Measurements from ENCODE around the gene SH3D21.

Gene SH3D21

DNA sequence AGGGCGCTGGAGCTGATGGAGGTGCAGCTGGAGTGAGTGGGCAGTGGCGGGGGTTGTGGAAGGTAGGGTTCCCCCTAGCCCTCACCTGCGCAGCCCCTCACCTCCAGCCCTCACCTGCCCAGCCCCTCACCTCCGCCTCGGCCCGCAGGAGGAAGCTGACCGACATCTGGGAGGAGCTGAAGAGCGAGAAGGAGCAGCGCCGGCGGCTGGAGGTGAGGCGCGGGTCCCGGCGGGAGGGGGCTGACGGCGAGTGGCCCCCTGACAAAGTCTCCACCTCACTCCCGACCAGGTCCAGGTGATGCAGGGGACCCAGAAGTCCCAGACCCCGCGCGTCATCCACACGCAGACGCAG, 14.6 kb downstream of the SH3D21 start:
- TF ChIP-seq, protein P1, sequence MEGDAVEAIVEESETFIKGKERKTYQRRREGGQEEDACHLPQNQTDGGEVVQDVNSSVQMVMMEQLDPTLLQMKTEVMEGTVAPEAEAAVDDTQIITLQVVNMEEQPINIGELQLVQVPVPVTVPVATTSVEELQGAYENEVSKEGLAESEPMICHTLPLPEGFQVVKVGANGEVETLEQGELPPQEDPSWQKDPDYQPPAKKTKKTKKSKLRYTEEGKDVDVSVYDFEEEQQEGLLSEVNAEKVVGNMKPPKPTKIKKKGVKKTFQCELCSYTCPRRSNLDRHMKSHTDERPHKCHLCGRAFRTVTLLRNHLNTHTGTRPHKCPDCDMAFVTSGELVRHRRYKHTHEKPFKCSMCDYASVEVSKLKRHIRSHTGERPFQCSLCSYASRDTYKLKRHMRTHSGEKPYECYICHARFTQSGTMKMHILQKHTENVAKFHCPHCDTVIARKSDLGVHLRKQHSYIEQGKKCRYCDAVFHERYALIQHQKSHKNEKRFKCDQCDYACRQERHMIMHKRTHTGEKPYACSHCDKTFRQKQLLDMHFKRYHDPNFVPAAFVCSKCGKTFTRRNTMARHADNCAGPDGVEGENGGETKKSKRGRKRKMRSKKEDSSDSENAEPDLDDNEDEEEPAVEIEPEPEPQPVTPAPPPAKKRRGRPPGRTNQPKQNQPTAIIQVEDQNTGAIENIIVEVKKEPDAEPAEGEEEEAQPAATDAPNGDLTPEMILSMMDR (IDR thresholded peaks at IDR 0.05; ENCODE audit: insufficient read depth, low read length, poor library complexity, severe bottlenecking): no peak
- TF ChIP-seq EZH2phosphoT487 (conservative IDR thresholded peaks at IDR 0.05; ENCODE audit: low read length): no peak
- no peak overlapping the region for H3K9ac ChIP-seq (ENCODE audit: low read length)
- H3K4me2 ChIP-seq (ENCODE audit: low read depth, low read length, poor library complexity, severe bottlenecking): peak overlapping the region; percentile 14
- no peaks in the 10 kb centered on the region for H3F3A ChIP-seq (ENCODE audit: insufficient read depth)
- H3K27me3 ChIP-seq (ENCODE audit: low read length): no peaks in the 10 kb centered on the region
- H2AFZ ChIP-seq (ENCODE audit: low read depth, low read length, severe bottlenecking): no peak overlapping the region
- H3K9me2 ChIP-seq (replicated peaks; ENCODE audit: insufficient read depth, low read length): no peaks in the 10 kb centered on the region
- H3K9me3 ChIP-seq (ENCODE audit: insufficient read depth, low read length): no peaks in the 10 kb centered on the region
- H3K27ac ChIP-seq (ENCODE audit: low read depth, low read length): no peak overlapping the region
- H3K4me3 ChIP-seq (ENCODE audit: insufficient read depth, low read length, poor library complexity, severe bottlenecking): no peak overlapping the region
- H3K79me2 ChIP-seq (ENCODE audit: insufficient read depth, low read length): no peaks in the 10 kb centered on the region
- no peaks in the 10 kb centered on the region for H3K36me3 ChIP-seq (ENCODE audit: low read length)
- H4K20me1 ChIP-seq (ENCODE audit: low read depth, low read length): no peaks in the 10 kb centered on the region

DNA sequence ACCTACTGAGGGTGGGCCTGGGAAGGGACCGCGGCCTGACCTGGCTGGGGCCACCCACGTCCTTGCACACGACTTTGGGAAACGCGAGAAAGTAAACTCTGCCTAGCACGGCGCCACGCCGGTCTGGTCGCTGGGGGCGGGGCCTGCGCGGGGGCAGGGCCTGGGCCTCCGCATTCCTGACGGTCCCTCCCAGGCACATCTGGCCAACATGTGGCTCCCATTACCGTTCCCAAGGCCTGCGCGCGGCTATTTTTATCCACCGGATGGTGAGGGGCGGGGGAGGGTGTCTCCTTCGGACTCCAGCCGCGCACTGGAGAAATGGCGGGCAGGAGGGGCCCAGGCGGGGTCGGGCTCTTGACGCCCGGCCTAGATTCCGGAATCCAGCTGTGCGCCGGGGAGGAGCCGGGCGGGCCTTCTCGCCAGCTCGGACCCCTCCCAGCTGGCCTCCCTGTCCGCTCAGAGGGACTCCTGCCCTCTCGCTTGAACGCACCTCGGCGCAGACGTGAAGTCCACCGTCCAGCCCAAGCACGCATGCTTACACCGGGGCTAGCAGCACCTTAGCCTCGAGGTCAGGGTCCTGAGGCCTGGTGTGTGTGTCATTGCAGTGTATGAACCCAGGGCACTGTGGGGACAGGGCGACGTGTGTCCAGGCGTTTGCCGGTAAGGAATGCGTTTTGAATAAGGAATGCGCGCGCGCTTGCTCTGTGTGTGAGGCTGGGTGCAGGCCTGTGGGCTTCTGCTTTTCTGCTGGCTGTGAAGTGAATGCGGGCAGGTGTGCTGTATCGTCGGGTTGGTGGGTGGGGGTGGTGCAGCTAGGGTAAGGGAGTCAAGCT, 15.2 kb downstream of the SH3D21 start:
- Histone ChIP-seq H4K20me1 (ENCODE audit: low read depth, low read length) (no peaks in the 10 kb centered on the region), H3K9me3 (ENCODE audit: insufficient read depth, low read length) (no peaks in the 10 kb centered on the region), H3K9me2 (replicated peaks; ENCODE audit: insufficient read depth, low read length) (no peaks in the 10 kb centered on the region), H2AFZ (ENCODE audit: low read depth, low read length, severe bottlenecking) (no peak overlapping the region), H3K27me3 (ENCODE audit: low read length) (no peaks in the 10 kb centered on the region), H3K79me2 (ENCODE audit: insufficient read depth, low read length) (no peaks in the 10 kb centered on the region), H3K36me3 (ENCODE audit: low read length) (no peaks in the 10 kb centered on the region), H3K9ac (ENCODE audit: low read length) (no peak overlapping the region), H3K4me2 (ENCODE audit: low read depth, low read length, poor library complexity, severe bottlenecking) (peak overlapping the region; percentile 16), H3F3A (ENCODE audit: insufficient read depth) (no peaks in the 10 kb centered on the region), H3K27ac (ENCODE audit: low read depth, low read length) (no peak overlapping the region), H3K4me3 (ENCODE audit: insufficient read depth, low read length, poor library complexity, severe bottlenecking) (no peak overlapping the region)
- TF ChIP-seq, protein P1 (IDR thresholded peaks at IDR 0.05; ENCODE audit: insufficient read depth, low read length, poor library complexity, severe bottlenecking): no peak
- TF ChIP-seq EZH2phosphoT487 (conservative IDR thresholded peaks at IDR 0.05; ENCODE audit: low read length): no peak

DNA sequence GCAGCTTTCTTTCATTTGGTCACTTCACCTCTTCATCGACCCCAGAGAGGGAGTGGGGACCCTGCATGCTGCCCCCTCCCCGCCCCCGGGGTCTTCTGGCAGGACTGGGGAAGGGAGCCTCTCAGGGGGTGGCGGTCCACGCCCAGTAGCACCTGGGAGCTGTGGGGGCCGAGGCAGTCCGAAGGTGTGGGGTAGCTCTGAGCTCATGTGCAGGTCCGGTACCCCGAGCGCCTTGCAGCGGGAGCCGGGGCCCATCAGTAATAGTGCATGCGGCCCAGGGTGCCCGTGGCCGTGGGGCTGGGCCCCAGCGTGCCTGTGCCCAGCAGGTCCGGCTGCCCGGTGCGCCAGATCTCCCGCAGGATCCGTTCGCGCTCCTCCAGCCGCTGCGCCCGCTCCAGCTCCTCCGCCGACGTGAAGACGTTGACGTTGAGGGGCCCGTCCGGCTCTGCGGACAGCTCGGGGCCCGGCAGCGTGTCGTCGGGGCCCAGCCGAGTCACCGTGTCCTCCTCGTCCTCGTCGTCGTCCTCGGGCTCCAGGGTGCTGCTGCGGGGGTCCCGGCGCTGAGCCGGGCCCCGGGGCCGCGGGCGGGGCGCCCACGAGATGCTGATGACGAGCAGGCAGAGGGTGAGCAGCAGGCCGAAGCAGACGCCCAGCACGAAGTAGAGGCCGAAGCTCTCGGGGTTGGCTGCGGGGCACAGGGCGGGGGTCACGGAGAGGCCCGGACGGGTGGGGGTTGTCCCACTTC, 16.0 kb downstream of the SH3D21 start:
- no peak overlapping the region for H3K9ac ChIP-seq (ENCODE audit: low read length)
- no peaks in the 10 kb centered on the region for H3K9me3 ChIP-seq (ENCODE audit: insufficient read depth, low read length)
- no peak overlapping the region for H3K27ac ChIP-seq (ENCODE audit: low read depth, low read length)
- no peak overlapping the region for H2AFZ ChIP-seq (ENCODE audit: low read depth, low read length, severe bottlenecking)
- H3K4me3 ChIP-seq (ENCODE audit: insufficient read depth, low read length, poor library complexity, severe bottlenecking): no peak overlapping the region
- H3K79me2 ChIP-seq (ENCODE audit: insufficient read depth, low read length): no peaks in the 10 kb centered on the region
- TF ChIP-seq, protein P1 (IDR thresholded peaks at IDR 0.05; ENCODE audit: insufficient read depth, low read length, poor library complexity, severe bottlenecking): no peak
- TF ChIP-seq EZH2phosphoT487 (conservative IDR thresholded peaks at IDR 0.05; ENCODE audit: low read length): no peak
- no peaks in the 10 kb centered on the region for H3K27me3 ChIP-seq (ENCODE audit: low read length)
- H3F3A ChIP-seq (ENCODE audit: insufficient read depth): no peaks in the 10 kb centered on the region
- no peak overlapping the region for H3K4me2 ChIP-seq (ENCODE audit: low read depth, low read length, poor library complexity, severe bottlenecking)
- no peaks in the 10 kb centered on the region for H4K20me1 ChIP-seq (ENCODE audit: low read depth, low read length)
- H3K9me2 ChIP-seq (replicated peaks; ENCODE audit: insufficient read depth, low read length): no peaks in the 10 kb centered on the region
- no peaks in the 10 kb centered on the region for H3K36me3 ChIP-seq (ENCODE audit: low read length)

Data from SU-DHL-6 (cell line).